CD4-positive, alpha-beta T cell treated with Interleukin-6 at 100 ng/mL for 8 hours (primary cell): ENCODE results near the gene STEAP1B.
"Not testable (repeated sequence)": the region's sequence is repeated elsewhere in the genome, so short reads cannot be mapped to it uniquely, and the experiment has no call there.

Source experiments
- DNase-seq: peaks from one replicate; pipeline ENCODE4 v3.0.0-alpha.2; 2020; ENCODE audit warnings: mixed read lengths, low spot score

The STEAP1B gene

DNA sequence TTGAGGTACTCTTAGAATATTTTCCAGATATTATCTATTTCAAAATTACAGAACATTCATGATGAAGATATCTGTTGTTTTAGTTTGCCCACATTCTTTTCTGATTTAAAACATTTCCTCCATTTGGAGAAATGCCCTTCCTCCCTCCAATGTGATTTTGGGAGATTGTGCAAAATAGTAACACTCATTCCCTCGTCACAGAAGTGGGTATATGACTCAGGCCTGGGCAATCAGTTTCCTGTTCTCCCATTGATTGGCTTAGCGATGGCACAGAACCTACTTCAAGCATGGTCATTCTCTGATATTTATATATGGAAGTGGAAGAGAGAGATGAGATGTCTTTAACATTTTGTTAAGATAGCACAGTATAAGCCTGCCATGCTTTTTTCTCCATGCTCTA, 3.1 kb downstream of the STEAP1B start:
- DNase-seq: not testable (repeated sequence)

DNA sequence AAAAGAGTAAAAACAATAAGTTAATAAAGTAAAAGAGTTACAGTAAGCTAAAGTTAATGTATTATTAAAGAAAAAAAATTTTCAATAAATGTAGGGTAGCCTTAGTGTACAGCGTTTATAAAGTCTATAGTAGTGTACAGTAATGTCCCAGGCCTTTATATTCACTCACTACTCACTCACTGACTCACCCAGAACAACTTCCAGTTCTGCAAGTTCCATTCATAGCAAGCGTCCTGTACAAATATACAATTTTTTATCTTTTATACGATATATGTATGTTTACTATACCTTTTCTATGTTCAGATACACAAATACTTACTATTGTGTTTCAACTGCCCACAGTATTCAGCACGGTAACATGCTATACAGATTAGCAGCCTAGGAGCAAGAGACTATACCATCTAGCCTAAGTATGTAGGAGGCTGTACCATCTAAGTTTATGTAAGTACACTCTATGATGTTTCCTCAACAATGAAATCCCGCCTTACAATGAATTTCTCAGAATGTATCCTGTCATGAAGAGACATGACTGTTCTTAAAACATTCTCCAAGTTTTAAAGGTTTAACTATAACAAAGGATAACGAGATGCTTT, 3.6 kb downstream of the STEAP1B start:
- not testable (repeated sequence) for DNase-seq

DNA sequence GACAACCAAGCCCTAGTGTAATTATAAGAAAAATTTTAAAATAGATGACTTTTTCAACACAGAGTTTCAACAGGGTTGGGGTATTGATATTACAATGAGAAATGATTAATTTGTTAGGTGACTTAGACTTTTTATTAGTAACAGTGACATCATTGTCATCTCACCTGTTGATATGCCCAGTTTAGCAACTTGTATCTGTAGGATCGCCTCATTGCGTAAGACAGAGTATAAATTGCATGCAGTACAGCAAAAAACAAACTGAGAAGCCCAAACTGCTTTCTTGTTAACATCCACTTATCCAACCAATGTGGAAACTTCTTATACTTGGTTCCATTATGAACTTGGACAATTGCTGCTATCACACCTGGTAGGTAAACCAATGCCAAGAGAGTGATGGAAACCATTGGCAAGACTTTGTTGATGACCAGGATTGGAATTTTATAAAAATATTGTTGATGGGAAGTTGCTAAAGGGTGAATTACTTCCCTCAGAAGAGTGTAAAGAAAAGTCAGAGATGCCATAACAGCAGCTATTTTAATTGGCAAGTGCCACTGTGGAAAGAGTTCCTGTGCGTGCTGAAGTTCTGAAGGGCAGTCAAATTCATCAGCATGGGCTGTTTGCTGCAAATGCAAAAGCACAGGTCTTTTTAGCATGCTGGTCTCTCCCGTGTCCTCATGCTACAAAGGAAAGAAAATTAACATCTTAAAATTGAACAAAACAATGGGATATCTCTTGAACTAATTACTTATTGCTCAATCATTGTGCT, 6.6 kb downstream of the STEAP1B start:
- not testable (repeated sequence) for DNase-seq

- peak; percentile 50 for DNase-seq
These were observed 11.1 kb downstream of the STEAP1B start for GRCh38 chr7:22488643-22489462.

DNA sequence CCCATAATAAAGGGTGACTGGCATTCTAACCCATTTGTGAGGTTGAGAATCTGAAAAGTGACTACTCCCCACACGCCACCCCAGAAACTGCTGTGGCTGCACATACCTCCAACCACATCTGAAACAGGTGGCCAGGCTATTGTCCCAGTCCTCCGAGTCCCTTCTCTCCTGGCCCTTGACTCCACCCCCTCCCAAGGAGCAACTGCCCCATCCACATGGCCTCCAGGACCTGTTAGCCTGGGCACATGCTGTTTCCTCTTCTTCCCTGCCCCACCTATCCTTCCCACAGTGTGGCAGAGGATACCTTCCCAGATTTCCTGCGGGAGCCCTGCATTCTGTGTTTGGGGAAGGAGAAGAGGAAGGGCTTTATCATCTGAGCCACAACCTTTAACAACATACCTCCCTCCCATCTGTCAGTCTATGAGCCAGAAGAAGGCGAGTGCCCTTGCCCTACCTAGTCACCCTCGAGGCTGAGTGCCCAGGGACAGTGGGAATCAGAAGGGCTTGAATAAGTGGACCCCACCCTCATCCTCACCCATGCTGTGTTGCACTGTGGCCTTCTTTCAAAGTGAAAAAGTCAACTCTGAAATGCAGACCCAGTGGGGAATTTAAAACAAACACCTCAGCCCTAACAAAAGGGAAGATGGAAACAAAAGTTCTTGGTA, 11.9 kb downstream of the STEAP1B start:
- no peak for DNase-seq

DNA sequence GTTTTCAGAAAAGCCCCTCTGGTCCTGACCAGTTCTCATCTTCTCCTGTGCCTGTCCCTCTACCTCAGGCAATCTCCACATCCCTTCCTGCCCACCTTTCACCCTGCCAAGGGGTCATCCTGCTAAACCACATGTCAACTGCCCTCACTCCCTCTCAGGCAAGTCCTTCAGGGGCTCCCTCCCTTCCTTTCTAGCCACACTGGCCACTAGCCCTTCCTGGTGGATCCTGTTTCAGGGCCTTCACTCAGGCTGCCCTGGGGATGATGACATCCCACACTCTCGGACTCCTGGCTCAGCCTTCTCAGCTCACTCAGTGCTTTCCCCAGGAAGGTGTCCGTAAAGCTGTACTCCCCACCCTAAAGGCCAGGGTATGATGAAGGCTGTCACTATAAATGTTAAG, 13.4 kb downstream of the STEAP1B start:
- DNase-seq: no peak

- no peak for DNase-seq
These were observed 14.8 kb downstream of the STEAP1B start for GRCh38 chr7:22485189-22485588.

GRCh38 chr7:22482503-22482902, 17.5 kb downstream of the STEAP1B start:
- DNase-seq: no peak

DNA sequence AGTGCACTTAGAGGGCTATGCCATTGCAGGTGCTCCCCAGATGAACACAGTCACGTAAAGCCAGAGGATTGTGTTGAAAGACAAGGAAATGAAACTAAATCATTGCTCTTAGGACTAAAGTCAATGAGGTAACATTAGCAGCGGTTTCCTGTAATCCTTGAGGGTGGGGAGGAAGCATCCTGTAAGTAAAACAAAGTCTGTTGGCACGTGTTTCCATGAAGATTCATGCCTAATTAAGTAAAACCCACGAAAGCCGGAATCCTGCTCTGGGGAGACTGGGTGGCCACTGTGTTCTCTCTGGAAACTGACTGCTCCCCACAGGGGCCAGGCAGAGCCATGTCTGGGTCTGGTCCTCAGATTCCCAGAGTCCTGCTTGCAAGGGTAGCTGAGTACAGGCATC, 18.3 kb downstream of the STEAP1B start:
- DNase-seq: no peak

- no peak for DNase-seq
These were observed 19.4 kb downstream of the STEAP1B start for GRCh38 chr7:22480523-22481075.

GRCh38 chr7:22477876-22478450, 22.0 kb downstream of the STEAP1B start:
- no peak for DNase-seq

GRCh38 chr7:22477262-22477661, 22.7 kb downstream of the STEAP1B start:
- DNase-seq: no peak

DNA sequence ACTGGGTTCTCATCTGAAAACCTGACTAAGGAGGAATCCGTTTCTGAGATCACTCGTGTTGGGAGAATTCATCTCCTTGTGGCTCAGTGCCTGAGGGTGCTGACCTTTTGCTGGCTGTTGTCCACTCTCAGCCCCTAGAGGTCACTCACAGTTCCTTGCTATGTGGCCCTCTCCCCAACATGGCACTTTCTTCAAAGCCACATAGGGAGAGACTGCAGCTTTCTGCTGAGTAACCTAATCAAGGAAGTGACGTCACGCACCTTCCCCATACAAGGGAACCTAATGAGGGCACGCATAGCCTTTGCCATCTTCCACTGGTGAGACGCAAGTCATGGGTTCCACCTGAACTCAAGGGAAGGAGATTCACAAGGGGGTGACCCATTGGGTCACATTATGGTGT, 23.2 kb downstream of the STEAP1B start:
- DNase-seq: no peak

- no peak for DNase-seq
These were observed 25.3 kb downstream of the STEAP1B start for GRCh38 chr7:22474645-22475044.

DNA sequence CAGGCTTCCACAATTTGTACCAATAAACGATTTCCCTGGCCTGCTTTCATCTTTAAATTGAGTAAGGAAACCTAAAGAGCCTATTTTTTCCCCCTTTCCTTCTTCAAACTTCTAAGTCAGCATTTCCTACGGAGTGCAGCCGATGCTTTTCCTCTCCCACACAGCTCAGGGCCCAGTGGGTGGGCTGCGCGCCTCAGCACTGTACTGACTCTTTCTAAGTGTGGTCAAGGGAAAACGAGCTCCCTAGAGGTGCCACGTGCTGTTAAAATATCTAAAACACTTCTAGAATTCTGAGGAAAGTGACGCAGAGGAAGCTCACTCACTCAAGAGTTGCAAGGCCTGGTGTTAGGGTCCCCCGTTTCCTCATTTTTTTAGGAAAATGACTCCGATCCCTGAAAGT, 29.0 kb downstream of the STEAP1B start:
- no peak for DNase-seq

DNA sequence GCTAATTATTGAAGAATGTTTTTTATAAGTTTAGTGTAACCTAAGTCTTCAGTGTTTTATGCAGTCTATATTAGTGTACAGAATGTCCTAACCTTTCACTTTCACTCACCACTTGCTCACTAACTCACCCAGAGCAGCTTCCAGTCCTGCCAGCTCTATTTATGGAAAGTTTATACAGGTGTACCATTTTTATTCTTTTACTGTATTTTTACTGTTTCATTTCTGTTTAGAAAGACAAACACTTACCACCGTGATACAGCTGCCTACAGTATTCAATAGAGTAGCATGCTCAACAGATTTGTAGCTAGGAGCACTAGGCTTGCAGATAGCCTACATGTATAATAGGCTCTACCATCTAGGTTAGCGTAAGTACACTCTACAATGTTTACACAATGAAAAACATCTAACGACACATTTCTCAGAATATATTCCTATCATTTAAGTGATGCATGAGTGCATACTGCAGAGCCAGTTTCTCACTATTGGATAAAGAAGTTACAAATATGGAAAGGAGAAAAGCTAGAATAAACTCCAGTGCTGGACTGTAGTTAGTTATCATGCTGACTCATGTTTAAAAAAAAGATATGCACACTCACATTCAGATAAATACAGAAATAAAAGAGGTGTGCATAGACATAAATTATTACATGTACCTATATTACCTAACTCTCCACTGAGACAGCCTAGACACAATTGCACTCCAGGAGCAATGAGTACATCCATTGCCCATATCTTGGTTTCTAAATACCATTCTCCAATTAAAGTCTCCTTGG, 30.4 kb downstream of the STEAP1B start:
- DNase-seq: no peak

GRCh38 chr7:22468609-22469008, 31.4 kb downstream of the STEAP1B start:
- DNase-seq: no peak

DNA sequence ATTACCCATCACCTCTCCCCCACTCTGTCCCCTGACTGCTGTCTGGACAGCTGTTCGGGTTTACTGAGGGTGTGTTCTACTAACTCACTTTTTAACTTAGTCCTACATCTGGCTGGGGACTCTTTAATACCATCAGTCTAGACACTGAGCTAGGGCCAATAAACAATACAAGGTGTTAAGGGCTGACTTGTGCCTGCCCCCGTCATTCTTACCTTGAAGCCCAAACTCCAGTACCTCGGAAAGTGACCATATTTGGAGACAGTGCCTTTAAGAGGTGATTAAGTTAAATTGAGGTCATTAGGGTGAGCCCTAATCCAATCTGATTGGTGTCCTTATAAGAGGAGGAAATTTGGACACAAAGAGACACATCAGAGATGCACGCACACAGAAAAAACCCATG, 35.7 kb downstream of the STEAP1B start:
- DNase-seq: no peak

- no peak for DNase-seq
These were observed 39.5 kb downstream of the STEAP1B start for GRCh38 chr7:22460363-22460988.

- no peak for DNase-seq
These were observed 42.5 kb downstream of the STEAP1B start for GRCh38 chr7:22457471-22457870.

DNA sequence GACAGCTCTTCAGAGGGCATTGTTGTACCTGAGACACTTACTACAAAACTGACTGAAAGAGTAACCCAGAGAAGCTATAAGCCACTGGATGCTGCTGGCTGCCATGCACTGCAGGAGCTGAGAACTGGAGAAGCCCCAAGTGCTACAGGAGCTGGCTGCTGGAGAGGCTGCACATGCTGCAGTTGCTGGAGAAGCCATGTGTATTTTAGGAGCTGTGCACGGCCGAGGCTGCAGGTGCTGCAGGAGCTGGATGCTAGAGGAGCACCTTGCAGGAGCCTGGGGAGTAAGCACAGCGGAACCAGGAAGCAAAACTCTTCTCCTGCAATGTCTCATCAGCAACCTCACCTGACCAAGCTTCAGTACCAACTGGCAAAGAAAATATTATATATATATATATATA, 45.5 kb downstream of the STEAP1B start:
- DNase-seq: no peak
